Measurements from ENCODE around the gene SMYD3. TPM values are rescaled to one million over a fixed set of nuclear protein-coding genes. Genes with fewer than 3 reads are reported as not detected.
A peak's percentile ranks its signal among the peaks of the same experiment; 100 is the strongest.

SMYD3 gene
- polyA plus RNA-seq, 1 experiment = 39.9 TPM

GRCh38 chr1:245772739-245773138 lies 734.3 kb downstream of the SMYD3 start:
- ChIA-PET CTCF (no interaction called here), POLR2A (interaction anchor here (2.1 kb wide), 1 partner anchor 15 kb away, joined by 12 read pairs; no protein-coding TSS in a partner anchor)
- DNase-seq (ENCODE audit: low read depth, low spot score) = no peak
- Histone ChIP-seq H3K27me3 (ENCODE audit: control insufficient read depth, insufficient read depth, low read length) (no peaks in the 10 kb centered on the region), H3K27ac (ENCODE audit: low read depth, low read length) (no peak overlapping the region), H3K4me3 (ENCODE audit: low read depth, low read length) (no peak overlapping the region), H3K9me3 (ENCODE audit: control insufficient read depth, insufficient read depth, low read length) (peaks cover 3% of the 10 kb centered on the region; the same call in 1 of the 2 replicates)
- no peak for TF ChIP-seq CTCF (IDR thresholded peaks at IDR 0.05; ENCODE audit: low read depth, low read length)

- no peak for DNase-seq (ENCODE audit: low read depth, low spot score)
- TF ChIP-seq CTCF (IDR thresholded peaks at IDR 0.05; ENCODE audit: low read depth, low read length) = no peak
- peaks cover 3% of the 10 kb centered on the region; the same call in 1 of the 2 replicates for H3K9me3 ChIP-seq (ENCODE audit: control insufficient read depth, insufficient read depth, low read length)
- H3K27ac ChIP-seq (ENCODE audit: low read depth, low read length) = peak overlapping the region; percentile 89
- ChIA-PET POLR2A (interaction anchor here (1.0 to 2.1 kb wide), 2 partner anchors 16 to 214 kb away, joined by 3 to 12 read pairs; no protein-coding TSS in a partner anchor), CTCF (no interaction called here)
- no peaks in the 10 kb centered on the region for H3K27me3 ChIP-seq (ENCODE audit: control insufficient read depth, insufficient read depth, low read length)
- no peak overlapping the region for H3K4me3 ChIP-seq (ENCODE audit: low read depth, low read length)
Measured at GRCh38 chr1:245772325-245772724, 734.8 kb downstream of the SMYD3 start.

- POLR2A ChIA-PET = interaction anchor here (1.0 to 2.1 kb wide), 2 partner anchors 16 to 215 kb away, joined by 3 to 12 read pairs; no protein-coding TSS in a partner anchor
- no peak for TF ChIP-seq CTCF (IDR thresholded peaks at IDR 0.05; ENCODE audit: low read depth, low read length)
- peak; percentile 82 for DNase-seq (ENCODE audit: low read depth, low spot score)
- Histone ChIP-seq H3K27ac (ENCODE audit: low read depth, low read length) (peak overlapping the region; percentile 89), H3K9me3 (ENCODE audit: control insufficient read depth, insufficient read depth, low read length) (peaks cover 3% of the 10 kb centered on the region; the same call in 1 of the 2 replicates), H3K4me3 (ENCODE audit: low read depth, low read length) (no peak overlapping the region), H3K27me3 (ENCODE audit: control insufficient read depth, insufficient read depth, low read length) (no peaks in the 10 kb centered on the region)
- CTCF ChIA-PET = no interaction called here
Measured at GRCh38 chr1:245771511-245772281, 735.4 kb downstream of the SMYD3 start.

GRCh38 chr1:245770156-245770555 lies 736.9 kb downstream of the SMYD3 start:
- no peak overlapping the region for H3K27ac ChIP-seq (ENCODE audit: low read depth, low read length)
- H3K4me3 ChIP-seq (ENCODE audit: low read depth, low read length) = no peak overlapping the region
- H3K27me3 ChIP-seq (ENCODE audit: control insufficient read depth, insufficient read depth, low read length) = no peaks in the 10 kb centered on the region
- ChIA-PET POLR2A (interaction anchor here (0.5 to 0.9 kb wide), 2 partner anchors 18 to 1111 kb away, joined by 3 to 8 read pairs; no protein-coding TSS in a partner anchor), CTCF (interaction anchor here (0.5 kb wide), 1 partner anchor 14 kb away, joined by 3 read pairs; no protein-coding TSS in a partner anchor)
- H3K9me3 ChIP-seq (ENCODE audit: control insufficient read depth, insufficient read depth, low read length) = peaks cover 3% of the 10 kb centered on the region; the same call in 1 of the 2 replicates
- DNase-seq (ENCODE audit: low read depth, low spot score) = no peak
- no peak for TF ChIP-seq CTCF (IDR thresholded peaks at IDR 0.05; ENCODE audit: low read depth, low read length)

GRCh38 chr1:245768596-245768995 lies 738.5 kb downstream of the SMYD3 start:
- no peak overlapping the region for H3K27ac ChIP-seq (ENCODE audit: low read depth, low read length)
- no peak for DNase-seq (ENCODE audit: low read depth, low spot score)
- ChIA-PET CTCF (interaction anchor here (0.5 to 0.6 kb wide), 2 partner anchors 29 to 857 kb away, joined by 3 to 9 read pairs; no protein-coding TSS in a partner anchor), POLR2A (no interaction called here)
- no peak for TF ChIP-seq CTCF (IDR thresholded peaks at IDR 0.05; ENCODE audit: low read depth, low read length)
- H3K9me3 ChIP-seq (ENCODE audit: control insufficient read depth, insufficient read depth, low read length) = no peaks in the 10 kb centered on the region
- H3K4me3 ChIP-seq (ENCODE audit: low read depth, low read length) = no peak overlapping the region
- no peaks in the 10 kb centered on the region for H3K27me3 ChIP-seq (ENCODE audit: control insufficient read depth, insufficient read depth, low read length)
